Osteocyte (in vitro differentiated cells): ENCODE results near the gene LYPD4. TPM values are rescaled to one million over a fixed set of nuclear protein-coding genes. Genes with fewer than 3 reads are reported as not detected.

ENCODE experiments used
- DNase-seq: peaks from one replicate; pipeline ENCODE4 v3.0.0; 2021; ENCODE audit warnings: mixed read lengths; ENCODE audit not compliant: unreplicated experiment; ENCODE audit errors: extremely low spot score
- H3K27ac Mint-ChIP-seq: one replicate; pipeline ENCODE4 v1.8.0; 2021; ENCODE audit warnings: mild to moderate bottlenecking, mixed read lengths; ENCODE audit not compliant: unreplicated experiment
- H3K27me3 Mint-ChIP-seq: one replicate; pipeline ENCODE4 v1.8.0; 2021; ENCODE audit warnings: mixed read lengths; ENCODE audit not compliant: unreplicated experiment
- H3K36me3 Mint-ChIP-seq: one replicate; pipeline ENCODE4 v1.8.0; 2021; ENCODE audit warnings: mixed read lengths; ENCODE audit not compliant: unreplicated experiment
- H3K4me1 Mint-ChIP-seq: one replicate; pipeline ENCODE4 v1.8.0; 2021; ENCODE audit warnings: mixed read lengths; ENCODE audit not compliant: unreplicated experiment
- H3K4me3 Mint-ChIP-seq: one replicate; pipeline ENCODE4 v1.8.0; 2021; ENCODE audit warnings: mild to moderate bottlenecking, moderate library complexity, mixed read lengths; ENCODE audit not compliant: unreplicated experiment
- H3K9me3 Mint-ChIP-seq: one replicate; pipeline ENCODE4 v1.8.0; 2021; ENCODE audit warnings: mixed read lengths; ENCODE audit not compliant: unreplicated experiment
- total RNA-seq: library from RNA; stranded (reverse); gene quantifications from 2 replicates; pipeline ENCODE4 v1.2.1, GENCODE V29; 2021
- TF ChIP-seq, protein P1 (sequence below): fragments of 200-600 bp; sonication (generic); IDR thresholded peaks from 2 replicates; pipeline ENCODE4 v1.5.0; 2021; ENCODE audit warnings: antibody characterized with exemption, mild to moderate bottlenecking, moderate library complexity

LYPD4 gene
- total RNA-seq, 1 donor from 2014 or later, result not detected

DNA sequence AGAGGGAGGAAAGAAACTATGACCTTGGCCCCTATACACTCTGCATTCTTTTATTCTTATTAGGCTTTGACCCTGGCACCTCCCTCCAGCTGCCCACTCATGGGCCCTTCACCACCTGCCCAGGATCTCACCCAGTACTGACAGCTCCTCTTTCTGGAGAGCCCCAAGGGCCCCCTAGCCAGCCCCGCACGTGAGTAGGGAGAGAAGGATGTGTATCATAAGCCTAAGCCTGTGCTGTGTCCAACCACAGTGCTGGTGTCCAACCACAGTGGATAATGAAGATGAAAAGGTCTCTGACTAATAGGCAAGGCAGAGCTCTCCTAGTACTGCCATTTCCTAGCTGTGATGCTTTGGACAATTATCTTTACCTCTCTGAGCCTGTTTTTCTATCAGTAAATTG is 4.6 kb upstream of the LYPD4 start:
- no peaks in the 10 kb centered on the region for H3K4me1 Mint-ChIP-seq
- no peaks in the 10 kb centered on the region for H3K36me3 Mint-ChIP-seq
- TF ChIP-seq, protein P1, sequence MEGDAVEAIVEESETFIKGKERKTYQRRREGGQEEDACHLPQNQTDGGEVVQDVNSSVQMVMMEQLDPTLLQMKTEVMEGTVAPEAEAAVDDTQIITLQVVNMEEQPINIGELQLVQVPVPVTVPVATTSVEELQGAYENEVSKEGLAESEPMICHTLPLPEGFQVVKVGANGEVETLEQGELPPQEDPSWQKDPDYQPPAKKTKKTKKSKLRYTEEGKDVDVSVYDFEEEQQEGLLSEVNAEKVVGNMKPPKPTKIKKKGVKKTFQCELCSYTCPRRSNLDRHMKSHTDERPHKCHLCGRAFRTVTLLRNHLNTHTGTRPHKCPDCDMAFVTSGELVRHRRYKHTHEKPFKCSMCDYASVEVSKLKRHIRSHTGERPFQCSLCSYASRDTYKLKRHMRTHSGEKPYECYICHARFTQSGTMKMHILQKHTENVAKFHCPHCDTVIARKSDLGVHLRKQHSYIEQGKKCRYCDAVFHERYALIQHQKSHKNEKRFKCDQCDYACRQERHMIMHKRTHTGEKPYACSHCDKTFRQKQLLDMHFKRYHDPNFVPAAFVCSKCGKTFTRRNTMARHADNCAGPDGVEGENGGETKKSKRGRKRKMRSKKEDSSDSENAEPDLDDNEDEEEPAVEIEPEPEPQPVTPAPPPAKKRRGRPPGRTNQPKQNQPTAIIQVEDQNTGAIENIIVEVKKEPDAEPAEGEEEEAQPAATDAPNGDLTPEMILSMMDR, result no peak
- DNase-seq, result no peak
- H3K9me3 Mint-ChIP-seq, result no peaks in the 10 kb centered on the region
- no peak overlapping the region for H3K4me3 Mint-ChIP-seq
- no peak overlapping the region for H3K27ac Mint-ChIP-seq
- peaks cover 44% of the 10 kb centered on the region for H3K27me3 Mint-ChIP-seq

DNA sequence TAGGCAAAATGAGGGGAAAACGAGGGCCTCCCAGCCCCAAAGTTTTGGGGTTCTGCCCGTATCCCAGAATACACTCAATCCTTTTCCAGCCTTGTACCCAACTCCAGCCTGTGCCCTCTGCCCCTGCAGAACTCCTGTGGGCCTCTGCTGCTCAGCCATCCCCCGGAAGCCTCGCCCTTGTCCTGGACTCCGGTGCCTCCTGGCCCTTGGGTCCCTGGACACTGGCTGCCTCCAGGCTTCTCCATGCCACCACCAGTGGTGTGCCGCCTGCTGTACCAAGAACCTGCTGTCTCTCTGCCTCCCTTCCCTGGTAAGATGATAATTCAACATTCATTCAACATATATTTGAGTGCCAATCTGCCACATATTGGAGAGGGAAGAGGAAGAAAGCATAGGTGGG is 4.2 kb upstream of the LYPD4 start:
- H3K27ac Mint-ChIP-seq, result no peak overlapping the region
- TF ChIP-seq, protein P1, result no peak
- no peaks in the 10 kb centered on the region for H3K36me3 Mint-ChIP-seq
- no peaks in the 10 kb centered on the region for H3K4me1 Mint-ChIP-seq
- H3K27me3 Mint-ChIP-seq, result peaks cover 45% of the 10 kb centered on the region
- no peak overlapping the region for H3K4me3 Mint-ChIP-seq
- H3K9me3 Mint-ChIP-seq, result no peaks in the 10 kb centered on the region
- no peak for DNase-seq

DNA sequence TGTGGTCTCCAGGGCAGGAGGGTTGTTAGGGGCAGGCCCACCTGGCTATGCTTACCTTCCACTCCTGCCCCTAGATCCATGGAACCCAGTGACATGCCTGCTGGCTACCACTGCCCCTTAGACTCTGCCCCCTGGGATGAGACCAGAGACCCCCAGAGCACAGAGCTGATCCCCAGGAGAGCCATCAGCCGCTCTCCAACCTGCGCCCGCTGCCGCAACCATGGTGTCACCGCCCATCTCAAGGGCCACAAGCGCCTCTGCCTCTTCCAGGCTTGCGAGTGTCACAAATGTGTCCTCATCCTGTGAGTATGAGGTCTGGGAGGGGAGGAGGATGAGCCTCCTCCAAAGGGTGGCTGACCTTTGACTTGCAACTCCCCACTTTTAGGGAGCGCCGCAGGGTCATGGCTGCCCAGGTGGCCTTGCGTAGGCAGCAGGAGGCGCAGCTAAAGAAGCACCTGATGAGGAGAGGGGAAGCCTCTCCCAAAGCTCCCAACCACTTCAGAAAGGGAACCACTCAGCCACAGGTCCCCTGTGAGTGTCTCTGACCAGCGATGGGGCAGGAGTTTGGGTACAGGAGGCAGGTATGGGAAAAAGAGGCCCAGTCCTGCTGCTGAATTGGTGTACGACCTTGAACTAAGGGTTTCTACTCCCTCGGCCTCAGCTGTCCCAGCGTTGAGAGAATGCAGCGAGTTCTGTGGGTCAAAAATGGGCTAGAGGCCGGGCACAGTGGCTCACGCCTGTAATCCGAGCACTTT is 3.0 kb upstream of the LYPD4 start:
- Mint-ChIP-seq H3K36me3 (no peaks in the 10 kb centered on the region), H3K4me3 (no peak overlapping the region), H3K27me3 (peaks cover 34% of the 10 kb centered on the region), H3K9me3 (no peaks in the 10 kb centered on the region), H3K4me1 (no peaks in the 10 kb centered on the region), H3K27ac (no peak overlapping the region)
- DNase-seq, result no peak
- TF ChIP-seq, protein P1, result no peak

DNA sequence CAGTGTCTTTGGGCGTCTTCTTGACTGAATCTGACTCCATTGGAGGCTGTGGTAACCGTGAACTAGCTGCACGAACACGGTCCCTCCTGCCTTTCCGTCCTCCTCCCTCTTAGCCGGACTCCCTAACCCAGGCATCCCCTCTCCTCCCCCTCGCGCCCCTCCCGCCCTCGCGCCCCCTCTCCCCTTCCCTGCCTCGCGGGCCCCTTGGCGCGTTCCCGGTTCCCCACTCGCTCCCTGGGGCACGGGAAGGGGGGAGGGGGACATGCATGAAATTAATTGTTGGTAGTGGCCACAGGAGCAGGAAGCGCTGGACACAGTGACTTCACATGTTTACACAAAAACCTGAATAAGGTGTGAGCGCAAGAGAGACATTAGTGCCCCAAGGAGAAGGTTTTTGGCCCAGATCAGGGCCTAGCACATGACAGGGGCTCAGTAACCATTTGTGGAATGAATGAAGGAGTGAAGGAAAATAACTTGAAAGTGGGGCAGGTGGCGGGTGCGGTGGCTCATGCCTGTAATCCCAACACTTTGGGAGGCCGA is 638 bp upstream of the LYPD4 start:
- Mint-ChIP-seq H3K4me3 (no peak overlapping the region), H3K9me3 (no peaks in the 10 kb centered on the region), H3K27ac (no peak overlapping the region), H3K4me1 (no peaks in the 10 kb centered on the region), H3K36me3 (no peaks in the 10 kb centered on the region), H3K27me3 (peaks cover 18% of the 10 kb centered on the region)
- TF ChIP-seq, protein P1, result no peak
- DNase-seq, result no peak

DNA sequence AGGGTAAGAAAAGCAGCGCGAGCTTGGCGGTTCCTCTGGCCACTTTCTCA is 343 bp upstream of the LYPD4 start, which contains the start of gene DMRTC2:
DMRTC2 (plus strand) TSS at position 42 of the 50 bp plus-strand sequence. CDS start 2,387 bp downstream, outside the sequence.
- TF ChIP-seq, protein P1, result no peak
- no peaks in the 10 kb centered on the region for H3K4me1 Mint-ChIP-seq
- no peak for DNase-seq
- peaks cover 18% of the 10 kb centered on the region for H3K27me3 Mint-ChIP-seq
- no peaks in the 10 kb centered on the region for H3K36me3 Mint-ChIP-seq
- no peaks in the 10 kb centered on the region for H3K9me3 Mint-ChIP-seq
- H3K4me3 Mint-ChIP-seq, result no peak within 1 kb of the TSS
- no peak within 1 kb of the TSS for H3K27ac Mint-ChIP-seq
